RPMI8226 (cell line): Measurements from ENCODE around the gene MYO5B.
"Not testable (repeated sequence)": the region's sequence is repeated elsewhere in the genome, so short reads cannot be mapped to it uniquely, and the experiment has no call there.

ENCODE experiments used
- DNase-seq: peaks from one replicate; pipeline ENCODE4 v3.0.0-alpha.2; 2015

MYO5B gene

DNA sequence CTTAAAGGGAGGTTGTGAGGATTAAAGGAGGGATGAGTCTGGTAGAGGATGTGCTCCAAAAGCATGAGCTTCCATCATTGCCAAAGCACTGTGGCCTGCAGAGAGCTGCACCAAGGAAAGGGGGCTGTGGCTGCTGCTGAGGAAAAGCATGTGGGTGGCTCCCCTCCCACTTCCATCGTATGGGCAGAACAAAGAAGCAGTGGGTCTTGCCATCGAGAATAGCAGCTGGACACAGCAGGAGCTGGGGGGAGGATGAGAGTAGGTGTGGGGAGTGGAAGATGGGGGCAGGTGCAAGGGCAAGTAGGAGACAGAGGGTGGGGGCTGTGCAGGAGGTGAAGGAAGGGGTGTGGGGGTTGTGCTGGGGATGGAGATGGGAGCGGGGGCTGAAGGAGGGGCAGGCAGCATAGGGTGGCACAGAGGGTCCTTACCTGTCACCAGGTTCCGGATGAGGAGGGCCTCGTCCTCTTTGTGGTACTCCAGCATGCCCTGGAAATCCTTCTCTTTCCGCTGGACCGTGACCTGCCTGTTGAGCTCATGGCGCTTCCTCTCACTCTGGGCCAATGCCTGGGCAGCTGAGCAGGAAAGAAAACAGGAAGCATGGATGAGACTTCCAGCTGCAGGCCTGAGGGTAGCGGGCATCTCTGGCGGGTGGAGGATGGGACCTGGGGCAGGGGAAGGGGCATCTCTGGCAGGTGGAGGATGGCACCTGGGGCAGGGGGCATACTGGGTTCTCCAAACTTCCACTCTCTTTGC lies 348.1 kb downstream of the MYO5B start:
- DNase-seq = no peak

- DNase-seq = no peak
Measured at GRCh38 chr18:49846361-49846662, 348.6 kb downstream of the MYO5B start.

- DNase-seq = no peak
Measured at GRCh38 chr18:49845629-49846360, 349.2 kb downstream of the MYO5B start.

- no peak for DNase-seq
Measured at GRCh38 chr18:49844903-49845302, 350.0 kb downstream of the MYO5B start.

- DNase-seq = peak; percentile 89
Measured at GRCh38 chr18:49843778-49844625, 350.9 kb downstream of the MYO5B start.

GRCh38 chr18:49843131-49843530 lies 351.8 kb downstream of the MYO5B start:
- DNase-seq = no peak

- no peak for DNase-seq
Measured at GRCh38 chr18:49842656-49843055, 352.3 kb downstream of the MYO5B start.

GRCh38 chr18:49841236-49842217 lies 353.4 kb downstream of the MYO5B start:
- DNase-seq = peak; percentile 37

- no peak for DNase-seq
Measured at GRCh38 chr18:49839012-49839411, 355.9 kb downstream of the MYO5B start.

DNA sequence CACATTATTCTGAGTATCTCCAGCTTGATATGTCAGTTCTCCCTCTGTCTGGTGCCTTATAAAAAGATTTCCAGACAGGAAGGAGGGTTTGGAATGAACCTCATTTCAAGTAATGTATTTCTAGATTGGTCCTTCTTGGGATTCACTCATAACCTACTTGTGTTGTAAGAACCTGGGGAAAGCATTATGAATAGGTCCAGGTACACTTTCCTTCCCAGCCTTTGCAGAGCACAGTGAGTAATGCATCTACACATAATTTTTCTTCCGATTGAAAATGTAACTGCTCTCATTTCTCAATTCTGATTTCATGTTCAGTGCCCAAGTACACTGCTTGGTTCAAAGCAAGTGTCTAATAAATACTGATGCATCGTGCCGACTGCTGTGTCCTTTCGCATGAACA lies 356.6 kb downstream of the MYO5B start:
- no peak for DNase-seq

- no peak for DNase-seq
Measured at GRCh38 chr18:49837889-49838288, 357.1 kb downstream of the MYO5B start.

- DNase-seq = not testable (repeated sequence)
Measured at GRCh38 chr18:49837316-49837835, 357.6 kb downstream of the MYO5B start.

DNA sequence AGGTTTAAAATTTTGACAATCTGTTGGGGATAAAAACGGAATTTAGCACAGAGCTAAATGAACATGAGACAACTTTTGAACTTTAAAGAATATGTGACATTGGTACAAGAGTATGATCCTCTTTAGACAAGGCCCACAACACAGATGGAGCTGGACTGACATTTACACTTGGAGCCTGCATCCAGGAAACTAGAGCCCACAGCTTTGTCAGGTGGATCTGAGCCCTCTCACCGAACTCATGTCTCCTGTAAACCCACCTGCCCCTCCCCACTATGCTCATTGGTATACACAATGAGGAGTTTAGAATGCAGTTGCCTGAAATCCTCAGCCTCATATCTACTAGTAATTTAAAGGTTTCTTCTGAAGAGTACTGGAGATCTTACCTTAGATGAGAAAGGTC lies 359.5 kb downstream of the MYO5B start:
- DNase-seq = no peak

- DNase-seq = no peak
Measured at GRCh38 chr18:49834258-49834657, 360.7 kb downstream of the MYO5B start.

DNA sequence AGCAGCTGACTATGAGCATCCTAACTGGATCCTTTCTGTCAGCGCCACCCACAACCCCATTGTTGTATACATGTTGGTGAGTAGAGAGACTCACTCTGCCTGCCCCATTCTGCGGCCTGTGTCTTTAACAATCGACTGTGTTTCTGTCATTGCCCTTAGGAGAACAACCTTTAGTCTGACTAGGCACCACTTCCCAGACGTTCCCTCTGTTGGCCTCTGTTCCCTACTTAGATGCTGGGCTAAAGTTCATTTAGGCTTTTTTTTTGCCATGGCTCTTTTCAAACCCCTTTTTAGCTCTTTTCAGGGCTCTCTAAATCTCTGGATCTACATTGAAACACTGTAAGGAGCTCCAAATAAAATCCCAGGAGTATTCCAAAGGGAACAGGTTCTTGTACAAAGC lies 361.1 kb downstream of the MYO5B start:
- DNase-seq = no peak

DNA sequence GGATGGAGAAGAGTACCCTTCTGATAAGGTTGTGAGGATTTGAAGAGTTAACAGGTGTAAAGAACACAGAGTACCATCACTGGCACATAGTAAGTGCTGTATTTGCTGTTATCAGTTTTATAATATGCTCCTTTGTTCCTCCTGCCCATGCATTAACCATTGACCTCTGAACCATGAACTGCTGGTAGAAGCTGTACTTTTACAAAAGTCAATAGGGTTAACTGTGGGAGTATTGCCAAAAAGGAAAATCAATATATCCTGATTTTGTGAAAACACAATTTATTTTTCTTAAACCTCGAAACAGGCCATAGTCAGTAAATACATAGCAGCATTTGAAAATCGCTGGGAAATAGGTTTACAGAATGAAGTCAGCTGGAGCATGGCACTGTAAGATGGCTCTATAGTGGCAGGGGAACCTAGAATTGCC lies 362.7 kb downstream of the MYO5B start:
- DNase-seq = no peak

DNA sequence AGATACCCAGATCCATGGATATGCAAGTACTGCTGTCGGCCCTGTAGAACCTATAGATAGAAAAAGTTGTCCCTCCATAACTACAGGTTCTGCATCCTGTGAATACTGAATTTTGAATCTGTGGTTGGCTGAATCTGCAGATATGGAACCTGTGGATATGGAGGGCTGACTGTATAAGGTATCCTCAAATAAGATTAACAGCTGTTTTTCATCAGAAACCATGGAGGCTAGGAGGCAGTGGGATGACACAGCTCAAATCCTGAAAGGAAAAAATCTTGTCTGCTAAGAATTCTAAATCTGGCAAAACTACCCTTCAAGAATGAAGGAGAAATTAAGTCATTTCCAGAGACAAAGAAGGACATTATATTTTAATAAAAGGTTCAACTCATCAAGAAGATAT lies 367.0 kb downstream of the MYO5B start:
- no peak for DNase-seq

DNA sequence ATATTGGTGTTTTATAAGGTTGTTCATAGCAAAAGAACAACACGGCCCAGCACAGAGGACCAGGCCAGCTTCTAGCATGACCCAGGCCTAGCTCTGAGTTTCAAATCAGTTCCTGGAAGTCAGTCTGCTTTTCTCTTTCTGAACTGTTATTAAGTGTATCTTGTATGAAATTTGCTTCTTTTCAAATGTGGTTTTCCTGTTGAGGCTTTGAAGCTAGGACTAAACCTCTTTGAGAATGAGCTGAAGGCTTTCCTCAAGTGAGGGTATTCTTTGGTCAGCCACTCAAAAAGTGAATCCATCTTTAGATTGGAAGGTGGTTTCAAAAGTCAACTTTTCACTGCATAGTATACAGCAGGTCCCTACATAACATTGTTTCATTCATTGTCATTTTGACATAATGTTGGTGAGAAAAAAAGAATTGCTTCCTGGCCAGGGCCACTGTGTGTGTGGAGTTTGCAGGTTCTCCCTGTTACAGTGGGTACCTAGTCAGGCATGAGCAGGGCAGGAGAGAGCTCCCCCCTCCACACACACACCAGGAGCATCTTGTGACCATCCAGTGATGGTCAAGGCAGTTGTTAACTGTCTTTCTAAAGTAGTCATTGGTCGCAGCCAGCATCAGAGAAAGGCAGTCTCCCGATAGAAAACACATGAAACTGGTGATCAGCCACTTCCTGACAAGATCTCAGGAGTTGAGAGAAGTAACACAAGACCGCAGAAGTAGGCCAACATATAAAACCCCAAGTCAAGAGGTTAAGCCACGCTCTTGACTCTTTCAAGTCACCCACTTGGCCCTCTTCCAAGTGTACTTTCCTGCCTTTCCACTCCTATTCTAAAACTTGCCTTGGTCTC lies 374.9 kb downstream of the MYO5B start:
- peak; percentile 7 for DNase-seq

DNA sequence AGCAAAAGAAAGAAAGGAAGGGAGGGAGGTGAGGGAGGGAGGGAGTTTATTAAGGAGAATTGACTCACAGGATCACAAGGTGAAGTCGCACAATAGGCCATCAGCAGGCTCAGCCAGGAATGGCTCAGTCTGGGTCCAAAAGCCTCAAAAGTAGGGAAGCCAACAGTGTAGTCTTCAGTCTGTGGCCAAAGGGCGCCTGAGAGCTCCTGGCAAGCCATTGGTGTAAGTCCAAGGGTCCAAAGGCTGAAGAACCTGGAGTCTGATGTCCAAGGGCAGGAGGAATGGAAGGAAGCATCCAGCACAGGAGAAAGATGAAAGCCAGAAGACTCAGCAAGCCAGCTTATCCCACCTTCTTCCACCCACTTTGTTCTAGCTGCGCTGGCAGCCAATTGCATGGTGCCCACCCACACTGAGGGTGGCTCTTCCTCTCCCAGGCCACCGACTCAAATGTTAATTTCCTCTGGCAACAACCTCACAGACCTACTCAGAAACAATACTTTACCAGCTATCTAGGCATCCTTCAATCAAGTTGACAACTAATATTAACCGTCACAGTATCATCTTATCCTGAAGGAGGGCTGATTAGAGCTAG lies 375.8 kb downstream of the MYO5B start:
- no peak for DNase-seq

- DNase-seq = no peak
Measured at GRCh38 chr18:49817947-49818346, 377.0 kb downstream of the MYO5B start.

DNA sequence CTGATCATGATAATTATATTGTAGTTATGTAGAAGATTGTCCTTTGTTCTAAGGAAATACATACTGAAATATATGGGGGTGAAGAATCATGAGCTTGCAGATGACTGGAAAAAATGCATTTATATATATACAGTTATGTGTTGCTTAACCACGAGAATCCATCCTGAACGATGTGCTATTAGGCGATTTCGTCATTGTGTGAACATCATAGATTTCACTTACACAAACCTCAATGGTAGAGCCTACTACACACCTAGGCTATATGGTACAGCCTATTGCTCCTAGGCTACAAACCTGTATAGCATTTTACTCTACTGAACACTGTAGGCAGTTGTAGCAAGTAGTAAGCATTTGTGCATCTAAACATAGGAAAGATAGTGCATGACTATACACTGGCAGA lies 379.0 kb downstream of the MYO5B start:
- no peak for DNase-seq
